Neural progenitor cell (in vitro differentiated cells): Measurements from ENCODE around the gene CMTM4.

Experiments used
- CTCF ChIP-seq: fragments of 200-600 bp; sonication (generic); IDR thresholded peaks from 2 replicates; pipeline ENCODE4 v1.5.1; 2017; ENCODE audit warnings: antibody characterized with exemption, mild to moderate bottlenecking
- EZH2 ChIP-seq: fragments of 200-600 bp; sonication (generic); IDR thresholded peaks from 2 replicates; pipeline ENCODE4 v1.6.1; 2017; ENCODE audit warnings: antibody characterized with exemption, mild to moderate bottlenecking, moderate library complexity
- EZH2phosphoT487 ChIP-seq: fragments of 200-600 bp; sonication (generic); IDR thresholded peaks from 2 replicates; pipeline ENCODE4 v1.6.1; 2017; ENCODE audit warnings: antibody characterized with exemption

GRCh38 chr16:66673691-66674090, 22.9 kb downstream of the CMTM4 start:
- no peak for TF ChIP-seq CTCF
- no peak for TF ChIP-seq EZH2
- no peak for TF ChIP-seq EZH2phosphoT487
